ENCODE measurements around the gene TYW5. TPM values are rescaled to one million over a fixed set of nuclear protein-coding genes. Genes with fewer than 3 reads are reported as not detected.

Gene TYW5
- total RNA-seq, 1 donor from 2014 or later, result 9.2 TPM

DNA sequence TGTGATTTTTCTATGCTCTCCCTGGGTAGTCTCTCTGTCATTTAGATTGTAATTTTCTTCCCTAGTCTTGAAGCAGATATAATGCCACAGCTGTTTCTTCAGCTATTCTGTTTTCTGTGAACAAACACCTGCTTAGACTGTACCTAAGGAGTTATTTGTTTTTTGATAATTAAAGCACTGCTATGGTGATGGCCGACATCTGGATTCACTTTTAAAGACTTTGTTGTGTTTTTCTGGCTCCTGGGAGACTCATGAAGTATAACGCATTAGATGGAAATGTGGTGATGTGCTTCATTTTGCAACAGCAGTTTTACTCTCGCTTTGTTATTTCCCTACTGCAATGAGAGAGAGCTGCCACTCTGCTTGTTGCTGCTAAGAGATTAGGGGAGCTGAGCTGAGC is 59.9 kb downstream of the TYW5 start:
- Mint-ChIP-seq H3K4me1 (ENCODE audit: low read depth, unreplicated experiment) (no peaks in the 10 kb centered on the region), H3K4me3 (ENCODE audit: unreplicated experiment) (no peak overlapping the region), H3K36me3 (ENCODE audit: low read depth, unreplicated experiment) (no peaks in the 10 kb centered on the region), H3K27me3 (ENCODE audit: low read depth, unreplicated experiment) (no peaks in the 10 kb centered on the region), H3K27ac (ENCODE audit: unreplicated experiment) (no peak overlapping the region), H3K9me3 (ENCODE audit: unreplicated experiment) (peaks cover 5% of the 10 kb centered on the region)
- no peaks in the 10 kb centered on the region for H4K20me1 ChIP-seq (ENCODE audit: insufficient read depth, low read length)
- no peak overlapping the region for H3K9ac ChIP-seq (ENCODE audit: low read length)
- FAIRE-seq, result no peak
- H3K4me3 ChIP-seq (ENCODE audit: insufficient read depth, low read depth, low read length), result no peak overlapping the region
- TF ChIP-seq, protein P1, sequence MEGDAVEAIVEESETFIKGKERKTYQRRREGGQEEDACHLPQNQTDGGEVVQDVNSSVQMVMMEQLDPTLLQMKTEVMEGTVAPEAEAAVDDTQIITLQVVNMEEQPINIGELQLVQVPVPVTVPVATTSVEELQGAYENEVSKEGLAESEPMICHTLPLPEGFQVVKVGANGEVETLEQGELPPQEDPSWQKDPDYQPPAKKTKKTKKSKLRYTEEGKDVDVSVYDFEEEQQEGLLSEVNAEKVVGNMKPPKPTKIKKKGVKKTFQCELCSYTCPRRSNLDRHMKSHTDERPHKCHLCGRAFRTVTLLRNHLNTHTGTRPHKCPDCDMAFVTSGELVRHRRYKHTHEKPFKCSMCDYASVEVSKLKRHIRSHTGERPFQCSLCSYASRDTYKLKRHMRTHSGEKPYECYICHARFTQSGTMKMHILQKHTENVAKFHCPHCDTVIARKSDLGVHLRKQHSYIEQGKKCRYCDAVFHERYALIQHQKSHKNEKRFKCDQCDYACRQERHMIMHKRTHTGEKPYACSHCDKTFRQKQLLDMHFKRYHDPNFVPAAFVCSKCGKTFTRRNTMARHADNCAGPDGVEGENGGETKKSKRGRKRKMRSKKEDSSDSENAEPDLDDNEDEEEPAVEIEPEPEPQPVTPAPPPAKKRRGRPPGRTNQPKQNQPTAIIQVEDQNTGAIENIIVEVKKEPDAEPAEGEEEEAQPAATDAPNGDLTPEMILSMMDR (IDR thresholded peaks at IDR 0.05; ENCODE audit: insufficient read depth, low read depth, low read length), result no peak
- TF ChIP-seq EZH2 (IDR thresholded peaks at IDR 0.05; ENCODE audit: insufficient read depth, low read length), result no peak
- no peaks in the 10 kb centered on the region for H3K4me1 ChIP-seq (ENCODE audit: insufficient read depth, low read length)
- no peaks in the 10 kb centered on the region for H3K9me3 ChIP-seq (ENCODE audit: insufficient read depth, low read depth, low read length)
- H3K36me3 ChIP-seq (ENCODE audit: insufficient read depth, low read length), result no peaks in the 10 kb centered on the region
- H3K79me2 ChIP-seq (ENCODE audit: insufficient read depth, low read length), result no peaks in the 10 kb centered on the region
- no peaks in the 10 kb centered on the region for H3K27me3 ChIP-seq (ENCODE audit: insufficient read depth, low read length)
- no peak overlapping the region for H3K27ac ChIP-seq (ENCODE audit: low read depth, low read length)
- no peak overlapping the region for H2AFZ ChIP-seq (ENCODE audit: low read depth, low read length)
- DNase-seq (ENCODE audit: low read depth), result no peak
- no peak overlapping the region for H3K4me2 ChIP-seq (ENCODE audit: low read length)

- Histone ChIP-seq H3K4me3 (ENCODE audit: insufficient read depth, low read depth, low read length) (no peak overlapping the region), H3K79me2 (ENCODE audit: insufficient read depth, low read length) (no peaks in the 10 kb centered on the region), H4K20me1 (ENCODE audit: insufficient read depth, low read length) (no peaks in the 10 kb centered on the region), H3K9me3 (ENCODE audit: insufficient read depth, low read depth, low read length) (no peaks in the 10 kb centered on the region), H2AFZ (ENCODE audit: low read depth, low read length) (no peak overlapping the region), H3K27ac (ENCODE audit: low read depth, low read length) (no peak overlapping the region), H3K4me2 (ENCODE audit: low read length) (no peak overlapping the region), H3K36me3 (ENCODE audit: insufficient read depth, low read length) (no peaks in the 10 kb centered on the region), H3K4me1 (ENCODE audit: insufficient read depth, low read length) (no peaks in the 10 kb centered on the region), H3K9ac (ENCODE audit: low read length) (no peak overlapping the region), H3K27me3 (ENCODE audit: insufficient read depth, low read length) (no peaks in the 10 kb centered on the region)
- Mint-ChIP-seq H3K4me3 (ENCODE audit: unreplicated experiment) (no peak overlapping the region), H3K36me3 (ENCODE audit: low read depth, unreplicated experiment) (no peaks in the 10 kb centered on the region), H3K4me1 (ENCODE audit: low read depth, unreplicated experiment) (no peaks in the 10 kb centered on the region), H3K27ac (ENCODE audit: unreplicated experiment) (no peak overlapping the region), H3K9me3 (ENCODE audit: unreplicated experiment) (peaks cover 4% of the 10 kb centered on the region), H3K27me3 (ENCODE audit: low read depth, unreplicated experiment) (no peaks in the 10 kb centered on the region)
- no peak for FAIRE-seq
- no peak for DNase-seq (ENCODE audit: low read depth)
- TF ChIP-seq EZH2 (IDR thresholded peaks at IDR 0.05; ENCODE audit: insufficient read depth, low read length), result no peak
- TF ChIP-seq, protein P1 (IDR thresholded peaks at IDR 0.05; ENCODE audit: insufficient read depth, low read depth, low read length), result no peak
These were observed 71.6 kb downstream of the TYW5 start for GRCh38 chr2:199883474-199884212.

DNA sequence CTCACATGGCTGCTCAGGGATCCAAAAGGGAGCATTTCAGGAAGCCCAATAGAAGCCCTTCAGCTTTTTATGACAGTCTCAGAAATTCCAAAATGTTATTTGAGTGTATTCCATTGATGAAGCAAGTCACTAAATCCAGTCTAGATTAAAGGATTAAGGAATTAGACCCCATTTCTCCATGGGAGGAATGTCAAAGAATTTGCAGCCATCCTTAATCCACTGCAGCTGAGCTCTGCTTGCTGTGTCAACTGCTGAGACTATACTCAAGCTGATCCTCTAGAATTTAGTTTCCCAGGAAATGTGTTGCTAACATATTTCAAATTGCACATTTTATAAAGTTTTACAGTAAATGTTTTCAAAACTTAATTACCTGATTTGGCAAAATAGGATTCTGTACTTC is 72.6 kb downstream of the TYW5 start:
- no peaks in the 10 kb centered on the region for H4K20me1 ChIP-seq (ENCODE audit: insufficient read depth, low read length)
- Mint-ChIP-seq H3K9me3 (ENCODE audit: unreplicated experiment) (peaks cover 6% of the 10 kb centered on the region), H3K27me3 (ENCODE audit: low read depth, unreplicated experiment) (no peaks in the 10 kb centered on the region), H3K4me3 (ENCODE audit: unreplicated experiment) (no peak overlapping the region), H3K36me3 (ENCODE audit: low read depth, unreplicated experiment) (no peaks in the 10 kb centered on the region), H3K4me1 (ENCODE audit: low read depth, unreplicated experiment) (no peaks in the 10 kb centered on the region), H3K27ac (ENCODE audit: unreplicated experiment) (no peak overlapping the region)
- no peak overlapping the region for H3K4me2 ChIP-seq (ENCODE audit: low read length)
- no peaks in the 10 kb centered on the region for H3K9me3 ChIP-seq (ENCODE audit: insufficient read depth, low read depth, low read length)
- no peak overlapping the region for H3K4me3 ChIP-seq (ENCODE audit: insufficient read depth, low read depth, low read length)
- H3K27me3 ChIP-seq (ENCODE audit: insufficient read depth, low read length), result no peaks in the 10 kb centered on the region
- no peak for TF ChIP-seq EZH2 (IDR thresholded peaks at IDR 0.05; ENCODE audit: insufficient read depth, low read length)
- TF ChIP-seq, protein P1 (IDR thresholded peaks at IDR 0.05; ENCODE audit: insufficient read depth, low read depth, low read length), result no peak
- FAIRE-seq (no peak), DNase-seq (ENCODE audit: low read depth) (no peak)
- H3K79me2 ChIP-seq (ENCODE audit: insufficient read depth, low read length), result no peaks in the 10 kb centered on the region
- H2AFZ ChIP-seq (ENCODE audit: low read depth, low read length), result no peak overlapping the region
- no peaks in the 10 kb centered on the region for H3K36me3 ChIP-seq (ENCODE audit: insufficient read depth, low read length)
- H3K9ac ChIP-seq (ENCODE audit: low read length), result no peak overlapping the region
- H3K4me1 ChIP-seq (ENCODE audit: insufficient read depth, low read length), result no peaks in the 10 kb centered on the region
- no peak overlapping the region for H3K27ac ChIP-seq (ENCODE audit: low read depth, low read length)

Data from astrocyte (in vitro differentiated cells and primary cell).